Stimulated activated CD8-positive, alpha-beta memory T cell treated with anti-CD3 and anti-CD28 coated beads, Interleukin-4, amount 100 ng/mL, for 4 hours (primary cell): ENCODE results near the gene IQCE.
"Not testable (repeated sequence)": the region's sequence is repeated elsewhere in the genome, so short reads cannot be mapped to it uniquely, and the experiment has no call there.

Experiments used
- DNase-seq, 2 donors: peaks; one replicate each; pipeline ENCODE4 v3.0.0-alpha.2; 2020; ENCODE audit warnings: low read depth in 2 of 2, low spot score in 1 of 2

The IQCE gene

DNA sequence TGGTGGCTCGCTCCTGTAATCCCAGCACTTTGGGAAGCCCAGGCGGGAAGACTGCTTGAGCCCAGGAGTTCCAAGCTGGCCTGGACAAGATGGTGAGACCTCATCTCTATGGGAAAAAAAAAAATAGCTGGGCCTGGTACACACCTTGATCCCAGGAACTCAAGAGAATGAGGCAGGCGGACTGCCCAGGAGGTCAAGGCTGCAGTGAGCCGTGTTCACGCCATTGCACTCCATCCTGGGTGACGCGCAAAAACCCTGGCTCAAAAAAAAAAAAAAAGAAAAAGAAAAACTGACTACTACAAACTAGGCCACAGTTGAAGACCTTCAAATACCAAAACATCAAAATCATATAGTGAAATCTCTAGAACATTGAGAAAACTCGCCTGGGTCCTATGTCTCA, 7.4 kb upstream of the IQCE start:
- DNase-seq = no peak

DNA sequence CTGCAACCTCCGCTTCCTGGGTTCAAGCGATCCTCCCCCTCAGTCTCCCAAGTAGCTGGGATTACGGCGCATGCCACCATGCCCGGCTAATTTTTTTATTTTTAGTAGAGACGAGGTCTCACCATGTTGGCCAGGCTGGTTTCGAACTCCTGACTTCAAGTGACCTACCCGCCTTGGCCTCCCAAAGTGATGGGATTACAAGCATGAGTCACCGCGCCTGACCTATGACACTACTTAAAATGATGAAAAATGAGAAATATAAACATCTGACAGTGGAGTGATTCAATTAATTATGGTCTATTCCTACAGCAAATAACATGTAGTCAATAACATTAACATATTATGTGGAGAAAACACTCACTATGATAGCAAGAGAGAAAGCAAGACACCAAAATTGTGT, 5.7 kb upstream of the IQCE start:
- DNase-seq = no peak

DNA sequence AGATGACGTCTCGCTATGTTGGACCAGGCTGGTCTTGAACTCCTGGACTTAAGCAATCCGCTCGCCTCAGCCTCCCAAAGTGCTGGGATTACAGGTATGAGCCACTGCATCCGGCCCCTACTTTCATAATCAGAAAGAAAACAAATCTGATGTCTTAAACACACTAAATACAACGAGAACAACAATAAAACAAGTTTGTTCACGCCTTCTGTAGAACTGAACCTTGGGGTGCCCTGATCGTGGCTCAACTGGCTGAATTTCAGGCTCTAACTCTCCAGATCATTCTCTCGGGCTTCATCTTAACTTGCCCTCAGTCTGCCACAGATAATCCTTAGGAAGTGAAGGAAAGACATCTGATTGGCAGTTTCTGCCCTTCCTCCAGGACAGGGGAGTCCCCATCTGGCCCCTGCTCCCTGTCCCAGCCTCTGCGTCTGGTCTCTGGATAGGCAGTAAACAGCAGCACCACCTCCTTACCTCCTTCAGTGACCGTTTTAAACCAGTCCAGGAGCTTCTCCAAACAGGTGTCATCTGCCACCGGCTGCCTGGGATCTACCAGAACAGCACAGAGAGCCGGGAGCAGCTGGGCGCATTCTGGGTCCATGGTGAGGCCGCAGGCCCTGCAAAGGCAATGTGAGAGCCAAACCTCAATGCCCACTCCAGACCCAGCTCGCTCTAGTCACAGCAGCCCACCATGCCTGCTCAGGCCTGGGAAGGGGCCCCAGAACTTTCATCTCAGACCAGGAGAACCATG, 4.8 kb upstream of the IQCE start:
- no peak for DNase-seq

DNA sequence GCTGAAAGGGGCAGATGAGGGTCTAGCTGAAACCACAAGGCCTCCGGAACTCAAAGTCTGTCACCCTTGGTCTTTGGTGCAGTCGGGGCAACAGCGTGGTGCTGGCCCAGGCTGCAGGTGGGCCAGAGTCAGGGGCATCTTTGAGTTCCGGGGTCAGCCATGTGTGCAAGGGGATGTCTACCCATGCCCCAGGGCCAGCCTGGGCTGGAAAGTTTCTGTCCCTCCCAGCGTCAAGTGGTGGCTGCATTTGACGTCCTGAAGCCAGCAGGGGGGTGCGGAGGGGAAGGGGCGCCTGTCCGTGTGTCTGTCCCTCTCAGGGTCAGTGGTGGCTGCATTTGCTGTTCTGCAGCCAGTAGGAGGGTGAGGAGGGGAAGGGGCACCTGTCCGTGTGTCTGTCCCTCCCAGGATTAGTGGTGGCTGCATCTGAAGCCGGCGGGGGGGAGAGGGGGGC, 4.1 kb upstream of the IQCE start:
- DNase-seq = no peak

DNA sequence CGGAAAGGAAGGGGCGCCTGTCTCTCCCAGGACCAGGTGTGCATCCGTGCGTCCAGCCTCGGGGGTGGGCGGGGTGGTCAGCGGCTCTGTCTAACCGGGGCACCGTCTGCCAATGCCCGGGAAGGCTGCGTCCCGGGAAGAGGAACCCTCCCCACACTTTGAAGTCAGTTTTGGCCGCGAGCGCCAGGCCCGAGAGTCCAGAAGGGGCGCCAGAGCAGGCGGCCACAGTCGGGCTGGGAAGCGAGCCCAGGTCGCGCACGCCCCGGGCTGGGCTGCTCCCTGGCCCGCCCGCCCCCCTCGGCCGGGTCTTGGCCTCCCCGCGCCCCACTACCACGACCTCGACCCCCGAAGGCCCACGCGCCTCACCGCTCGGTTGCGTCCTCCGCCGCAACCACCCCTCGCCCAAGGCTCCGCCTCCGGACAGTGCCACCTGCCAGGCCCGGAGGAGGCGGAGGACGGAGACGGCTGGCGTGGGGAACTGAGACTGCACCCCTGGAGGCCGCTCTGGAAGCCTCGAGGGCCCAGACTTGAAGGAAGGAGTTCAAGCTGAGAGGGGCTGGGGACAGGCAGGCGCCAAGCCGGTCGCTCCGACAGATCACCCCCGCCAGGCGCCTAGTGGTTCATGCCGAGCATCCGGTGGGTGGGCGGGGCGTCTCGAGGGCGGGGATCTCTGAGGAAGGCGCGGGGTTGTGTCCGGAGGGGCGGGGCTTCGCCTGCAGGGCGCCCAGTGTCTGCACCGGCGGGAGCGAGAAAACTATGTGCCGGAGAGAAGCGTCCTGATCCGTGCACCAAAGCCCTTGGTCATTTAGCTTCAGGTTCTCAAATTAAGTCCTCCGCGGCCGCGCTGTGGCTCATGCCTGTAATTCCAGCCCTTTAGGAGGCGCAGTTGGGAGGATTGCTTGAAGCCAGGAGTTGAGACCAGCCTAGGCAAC, 3.4 kb upstream of the IQCE start, which contains the start of gene BRAT1:
BRAT1 (minus strand) TSS at position 404 of the 932 bp plus-strand sequence. CDS start 1,093 bp downstream, outside the sequence.
- peak; percentile 88 to 90 for DNase-seq

DNA sequence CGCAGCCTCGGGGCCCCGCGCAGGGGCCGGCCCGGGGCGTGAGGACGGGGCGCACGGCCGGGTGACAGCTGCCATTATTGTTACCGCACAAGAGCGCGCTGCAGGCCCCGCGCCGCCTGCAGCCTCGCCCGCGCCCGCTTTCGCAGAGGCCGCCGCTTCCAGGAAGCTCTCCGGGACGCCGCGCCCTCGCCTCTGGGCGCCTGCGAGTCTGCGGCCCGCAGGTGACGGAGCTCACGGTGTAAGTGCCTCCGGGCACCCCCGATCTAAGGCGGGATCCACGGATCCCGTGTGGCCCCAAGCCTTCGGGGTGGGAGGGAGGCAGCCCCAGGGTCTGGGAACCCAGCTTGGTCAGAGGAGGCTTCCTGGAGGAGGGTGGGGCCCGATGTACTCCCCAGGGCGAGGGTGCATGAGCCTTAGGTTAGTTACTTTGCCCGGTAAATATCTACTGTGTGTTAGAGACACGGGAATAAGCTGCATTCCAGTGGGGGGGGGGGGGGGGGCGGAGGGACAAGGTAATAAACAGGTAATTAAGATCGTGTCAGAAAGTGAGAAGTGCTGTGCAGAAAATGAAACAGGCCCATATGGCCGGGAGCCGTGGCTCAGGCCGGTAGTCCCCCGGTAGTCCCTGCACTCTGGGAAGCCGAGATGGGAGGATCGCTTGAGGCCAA, 638 bp downstream of the IQCE start:
- DNase-seq = no peak

DNA sequence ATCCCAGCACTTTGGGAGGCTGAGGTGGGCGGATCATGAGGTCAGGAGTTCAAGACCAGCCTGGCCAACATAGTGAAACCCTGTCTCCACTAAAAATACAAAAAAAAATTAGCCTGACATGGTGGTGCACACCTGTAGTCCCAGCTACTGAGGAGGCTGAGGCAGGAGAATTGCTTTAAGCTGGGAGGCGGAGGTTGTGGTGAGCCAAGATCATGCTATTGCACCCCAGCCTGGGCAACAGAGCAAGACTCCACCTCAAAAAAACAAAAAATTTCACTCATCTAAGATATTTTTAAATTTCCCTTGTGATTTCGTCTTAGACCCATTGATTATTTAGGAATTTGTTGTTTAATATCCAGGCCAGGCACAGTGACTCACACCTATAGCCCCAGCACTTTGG, 5.2 kb downstream of the IQCE start:
- not testable (repeated sequence) for DNase-seq

DNA sequence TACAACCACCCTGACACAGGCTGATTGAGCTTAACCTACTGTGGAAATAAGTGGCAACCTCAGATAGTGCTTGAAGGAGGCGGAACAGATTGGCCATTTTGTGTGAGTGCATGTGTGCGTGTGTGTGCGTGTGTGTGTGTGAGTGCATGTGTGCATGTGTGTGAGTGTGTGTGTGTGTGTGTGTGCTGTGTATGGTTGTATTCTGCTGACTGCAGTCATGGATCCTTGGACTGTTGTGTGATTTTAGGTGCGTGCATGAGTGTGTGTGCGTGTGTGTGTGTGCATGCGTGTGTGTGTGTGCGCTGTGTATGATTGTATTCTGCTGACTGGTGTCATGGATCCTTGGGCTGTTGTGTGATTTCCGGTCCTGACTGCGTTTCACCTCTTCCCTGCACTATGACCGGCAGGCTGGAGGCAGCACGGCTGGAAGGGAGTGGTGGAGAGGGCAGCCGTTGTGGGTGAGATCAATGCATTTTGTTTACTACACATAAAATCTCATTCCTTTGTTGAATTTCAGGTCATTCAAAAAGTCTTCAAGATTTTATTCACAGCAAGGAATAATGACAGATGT, 6.3 kb downstream of the IQCE start:
- DNase-seq = no peak

DNA sequence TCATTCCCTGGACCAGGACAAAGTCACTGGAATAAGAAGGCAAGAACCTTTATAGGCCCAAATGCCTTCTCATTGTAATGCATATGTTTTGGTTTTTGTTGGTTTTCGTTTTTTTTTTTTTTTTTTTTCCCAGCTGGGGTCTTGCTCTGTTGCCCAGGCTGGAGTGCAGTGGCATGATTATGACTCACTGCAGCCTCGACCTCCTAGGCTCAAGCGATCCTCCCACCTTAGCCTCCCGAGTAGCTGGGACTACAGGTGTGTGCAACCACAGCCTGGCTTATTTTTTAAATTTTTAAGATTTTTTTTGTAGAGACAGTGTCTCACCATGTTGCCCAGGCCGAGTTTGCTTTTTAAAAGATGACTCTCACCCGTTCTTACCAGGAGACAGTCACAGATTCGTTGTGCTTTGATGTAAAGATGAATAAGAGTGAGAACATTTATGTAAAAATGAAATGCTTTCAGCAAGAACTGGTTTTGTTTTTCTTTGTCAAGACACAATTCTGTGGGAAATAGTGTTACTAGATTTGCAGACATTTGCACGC, 7.6 kb downstream of the IQCE start:
- no peak for DNase-seq

DNA sequence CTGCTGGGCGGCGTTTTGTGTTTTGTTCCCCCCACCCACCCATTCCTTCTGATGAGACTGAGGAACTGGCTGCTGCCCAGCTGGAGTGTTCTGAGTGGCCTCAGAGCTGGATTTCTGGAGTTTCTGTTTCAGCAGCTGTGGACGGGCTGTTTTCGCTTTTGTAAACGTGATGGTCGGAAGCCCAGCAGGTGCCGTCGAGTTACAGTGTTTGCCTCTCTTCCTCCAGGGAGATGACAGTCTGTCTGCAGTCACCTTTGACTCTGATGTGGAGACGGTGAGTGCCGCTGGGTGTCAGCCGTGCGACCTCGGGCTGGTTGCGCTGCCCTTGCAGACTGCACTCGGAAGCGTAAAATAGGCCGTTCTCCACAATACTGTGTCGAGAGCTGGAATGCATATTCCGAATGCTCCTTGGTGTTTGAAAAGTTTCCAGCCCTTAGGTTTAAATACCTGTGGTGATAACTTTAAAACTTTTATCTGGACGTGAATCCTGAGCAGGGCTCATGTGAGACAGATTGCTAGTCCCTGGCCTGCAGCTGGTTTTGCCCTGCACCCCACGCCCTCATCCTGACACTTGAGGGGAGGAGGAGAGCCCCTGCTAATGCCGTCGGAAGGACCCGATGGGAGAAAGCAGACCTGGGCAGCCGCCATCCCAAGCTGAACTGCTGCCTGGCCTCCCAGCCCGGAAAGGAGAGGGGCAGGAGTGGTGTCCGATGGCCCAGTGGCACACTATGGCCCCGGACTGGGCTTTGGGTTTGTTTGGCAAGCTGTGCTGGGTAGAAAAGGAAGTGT, 8.3 kb downstream of the IQCE start:
- DNase-seq = no peak

DNA sequence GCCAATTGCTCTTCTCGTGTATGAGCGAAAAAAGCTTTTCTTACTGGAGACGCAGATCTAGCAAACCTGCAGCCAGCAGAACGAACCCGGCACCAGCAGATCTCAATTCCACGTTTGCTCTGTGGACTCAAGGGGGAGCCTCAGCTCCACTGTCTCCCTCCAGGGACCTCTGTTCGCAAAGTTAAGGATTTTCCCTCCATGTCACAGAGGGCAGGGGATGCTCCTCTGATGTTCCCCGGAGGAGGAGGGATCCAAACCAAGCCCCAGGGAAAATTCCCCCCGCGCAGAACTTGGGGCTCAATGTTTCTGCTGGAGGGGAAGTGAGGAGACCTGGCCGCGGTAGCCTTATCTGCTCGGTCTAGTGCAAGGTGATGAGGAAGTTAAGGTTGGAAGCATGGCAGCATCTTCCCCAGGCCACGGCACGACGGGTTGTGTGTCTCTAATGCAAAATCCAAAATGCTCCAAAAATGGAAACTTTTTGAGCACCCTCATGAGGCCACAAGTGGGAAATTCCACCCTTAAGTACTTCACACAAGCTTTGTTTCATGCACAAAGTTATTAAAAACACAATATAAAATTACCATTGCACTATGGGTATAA, 9.0 kb downstream of the IQCE start:
- DNase-seq = no peak

DNA sequence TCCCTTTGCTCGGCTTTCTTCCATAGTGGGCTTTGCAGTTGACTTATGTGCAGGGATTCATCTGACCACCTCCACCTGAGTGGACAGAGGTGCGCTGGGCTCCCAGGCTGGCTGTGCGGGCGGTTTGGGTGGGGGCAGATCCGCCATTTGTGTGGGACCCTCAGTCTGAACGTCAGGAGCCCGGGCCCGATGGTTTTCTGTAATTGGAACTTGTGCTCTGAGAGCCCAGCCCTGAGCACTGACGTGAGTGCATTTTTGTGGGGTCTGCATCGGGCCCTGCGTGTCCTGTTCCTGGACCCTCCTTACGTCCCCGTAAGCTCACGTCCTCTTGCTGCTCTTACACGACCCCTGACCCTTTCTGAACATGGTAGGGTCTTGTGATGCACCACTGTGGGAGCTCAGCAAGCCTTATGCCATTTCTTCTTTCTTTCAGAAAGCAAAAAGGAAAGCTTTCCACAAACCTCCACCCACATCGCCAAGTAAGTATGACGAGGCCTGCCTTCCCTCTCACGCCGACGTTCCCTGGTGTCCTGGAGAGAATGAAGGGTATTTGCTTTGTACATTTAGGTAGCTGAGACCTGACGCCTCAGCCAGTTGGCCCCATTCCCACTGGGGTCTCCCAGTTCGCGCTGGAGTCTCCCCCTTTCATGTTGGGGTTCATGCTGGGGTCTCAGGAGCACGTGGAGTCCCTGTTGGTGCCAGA, 9.9 kb downstream of the IQCE start:
- no peak for DNase-seq

DNA sequence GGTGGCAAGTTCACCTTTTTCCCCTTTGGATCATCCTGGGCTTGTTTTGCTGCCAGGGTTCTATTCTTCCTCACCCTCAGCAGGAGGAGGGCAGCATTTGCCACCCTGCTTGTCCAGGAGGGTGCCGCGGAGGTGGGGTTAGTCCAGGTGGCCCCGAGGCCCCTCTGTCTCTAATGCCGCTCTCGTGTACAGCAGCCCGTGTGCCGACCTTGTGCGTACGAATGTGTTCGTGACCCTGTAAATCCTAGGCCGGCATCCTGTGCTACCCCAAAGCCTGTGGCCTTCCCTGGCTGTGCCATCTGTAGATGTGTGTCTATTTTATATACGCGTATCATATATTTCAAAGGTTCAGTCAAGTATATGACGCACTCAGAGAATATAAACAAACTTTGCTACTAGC, 10.6 kb downstream of the IQCE start:
- DNase-seq = no peak

DNA sequence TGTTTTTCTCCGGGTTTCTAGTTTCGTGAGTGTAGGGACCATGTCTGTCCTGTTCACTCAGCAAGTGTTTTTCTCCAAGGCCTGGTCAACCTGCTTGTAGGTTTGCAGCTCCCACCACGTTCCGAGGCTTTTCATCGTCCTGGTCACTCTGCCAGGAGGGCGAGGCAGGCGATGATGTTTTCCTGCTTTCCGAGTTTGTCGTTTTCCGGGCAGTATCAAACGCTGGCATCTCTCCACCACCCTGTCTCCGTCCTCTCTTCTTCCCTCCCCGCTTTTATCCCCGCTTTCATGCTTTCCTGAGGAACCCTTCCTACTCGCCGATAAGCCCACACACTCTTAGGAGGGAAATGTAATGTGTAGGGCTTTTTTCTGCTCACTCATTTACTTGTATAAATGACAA, 11.2 kb downstream of the IQCE start:
- no peak for DNase-seq

DNA sequence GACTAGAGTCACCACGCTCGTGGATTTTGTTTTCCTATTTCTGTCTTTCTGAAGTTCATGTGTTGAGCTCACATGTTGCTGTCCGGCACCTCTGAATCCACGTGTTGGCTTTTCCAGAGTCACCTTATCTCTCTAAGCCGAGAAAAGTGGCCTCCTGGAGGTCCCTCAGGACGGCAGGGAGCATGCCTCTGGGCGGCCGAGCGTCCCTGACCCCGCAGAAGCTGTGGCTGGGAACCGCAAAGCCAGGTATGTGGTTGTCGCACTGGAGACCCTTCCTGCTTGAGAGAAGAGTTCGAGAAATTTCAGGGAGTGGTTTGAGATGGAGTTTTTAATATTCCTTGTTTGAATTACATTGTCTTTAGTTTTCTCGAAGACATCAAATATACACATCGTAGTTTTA, 12.6 kb downstream of the IQCE start:
- DNase-seq = no peak

DNA sequence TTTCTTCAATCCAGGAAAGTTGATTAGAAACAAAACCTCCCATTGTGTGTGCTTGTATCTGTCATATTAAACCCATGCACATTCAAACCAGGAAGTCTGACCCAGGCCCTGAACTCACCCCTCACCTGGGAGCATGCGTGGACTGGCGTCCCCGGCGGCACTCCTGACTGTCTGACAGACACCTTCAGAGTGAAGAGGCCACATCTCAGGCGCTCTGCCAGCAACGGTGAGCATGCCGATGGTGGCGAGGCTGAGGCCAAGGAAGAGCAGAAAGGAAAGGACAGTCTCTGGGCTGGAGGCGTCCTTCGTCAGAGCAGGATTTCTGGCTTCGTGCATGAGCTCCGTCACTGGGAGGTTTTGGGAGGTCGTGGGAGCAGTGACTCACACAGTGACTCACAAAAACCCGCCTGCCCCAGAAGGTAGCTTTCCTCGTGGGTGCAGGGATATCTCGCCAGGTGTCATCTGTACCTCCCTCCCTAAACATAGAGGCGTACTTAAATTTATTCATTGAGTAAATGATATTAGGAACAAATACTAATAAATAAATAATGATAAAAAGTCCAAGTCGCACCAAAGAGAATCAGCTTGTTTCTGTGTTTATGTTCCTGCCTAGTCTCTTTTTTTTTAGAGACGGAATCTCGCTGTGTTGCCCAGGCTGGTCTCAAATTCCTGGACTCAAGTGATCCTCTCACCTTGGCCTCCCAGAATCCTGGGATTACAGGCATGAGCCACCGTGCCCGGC, 13.5 kb downstream of the IQCE start:
- no peak for DNase-seq

DNA sequence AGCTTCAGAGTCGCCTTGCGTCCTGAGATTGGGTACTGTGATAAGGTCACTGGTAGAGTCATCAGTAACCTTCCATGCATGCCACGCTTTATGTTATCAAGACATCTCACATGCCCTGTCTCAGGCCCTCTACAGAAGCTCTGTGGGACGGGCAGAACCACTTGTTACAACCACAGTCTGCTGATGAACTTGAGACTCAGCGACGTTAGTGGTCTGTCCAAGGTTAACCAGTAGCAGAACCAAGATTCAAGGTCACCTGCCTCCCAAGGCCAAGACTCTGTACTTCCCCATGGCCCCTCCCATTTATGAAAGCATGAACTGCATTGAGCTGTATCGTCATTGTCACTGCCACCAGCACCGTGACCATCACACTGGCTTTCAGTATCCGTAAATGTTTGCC, 15.0 kb downstream of the IQCE start:
- DNase-seq = no peak

DNA sequence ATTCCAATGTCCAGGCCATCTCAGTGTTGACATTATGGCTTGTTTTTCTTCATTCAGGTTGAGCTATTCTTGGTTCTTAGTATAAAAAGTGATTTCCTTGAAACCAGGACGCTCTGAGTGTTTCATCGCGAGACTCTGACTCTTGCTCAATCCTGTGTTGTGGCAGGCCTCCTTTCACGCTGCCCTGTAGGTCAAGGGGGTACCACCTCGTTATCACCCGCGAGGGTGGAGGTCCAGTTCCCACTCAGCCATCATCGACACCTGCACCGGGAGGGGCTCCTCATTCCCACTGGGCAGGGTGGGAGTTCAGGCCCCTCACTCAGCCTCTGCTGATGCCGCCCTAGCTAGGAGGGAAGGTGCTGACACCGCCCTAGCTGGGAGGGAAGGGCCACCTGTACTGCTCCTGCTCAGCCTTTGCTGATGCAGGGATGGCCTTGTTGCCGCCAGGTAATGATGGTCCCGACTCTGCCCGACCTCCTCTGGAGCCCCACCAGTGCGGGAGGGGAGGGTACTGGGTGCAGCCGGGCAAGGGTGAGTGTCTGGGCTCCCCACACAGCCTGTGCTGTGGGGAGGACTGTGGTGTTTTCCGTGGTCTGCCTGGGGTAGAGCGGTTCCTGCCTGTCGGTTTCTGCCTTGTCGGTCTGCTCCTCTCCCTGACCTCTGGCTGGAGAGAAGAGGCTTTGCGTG, 16.4 kb downstream of the IQCE start:
- no peak for DNase-seq
